OCI-LY1 (cell line): ENCODE data around the gene COMT.

Experiments
- H2AFZ ChIP-seq: fragments of 200-600 bp; sonication (generic), shearing (Covaris generic); 2 replicates; pipeline ENCODE4 v1.6.0; 2014; ENCODE audit warnings: antibody characterized with exemption, mild to moderate bottlenecking, low read length
- H3F3A ChIP-seq: fragments of 200-600 bp; sonication (generic), shearing (Covaris generic); 2 replicates; pipeline ENCODE4 v1.6.0; 2014; ENCODE audit warnings: mild to moderate bottlenecking, antibody characterized with exemption, low read length, moderate library complexity; ENCODE audit not compliant: insufficient read depth
- H3K27ac ChIP-seq: fragments of 200-600 bp; sonication (generic); 2 replicates; pipeline ENCODE4 v1.5.1; 2014; ENCODE audit warnings: low read length, mixed run types, mild to moderate bottlenecking, low read depth; ENCODE audit not compliant: poor library complexity, severe bottlenecking
- H3K27me3 ChIP-seq: fragments of 200-600 bp; sonication (generic); 2 replicates; pipeline ENCODE4 v1.6.0; 2014; ENCODE audit warnings: antibody characterized with exemption, mild to moderate bottlenecking, low read length, moderate library complexity; ENCODE audit not compliant: insufficient read depth
- H3K36me3 ChIP-seq: fragments of 200-600 bp; sonication (generic); 2 replicates; pipeline ENCODE4 v1.6.1; 2014; ENCODE audit warnings: mild to moderate bottlenecking, antibody characterized with exemption, low read length, moderate library complexity, mixed read lengths; ENCODE audit not compliant: insufficient read depth
- H3K4me1 ChIP-seq: fragments of 200-600 bp; sonication (generic); 2 replicates; pipeline ENCODE4 v1.5.1; 2014; ENCODE audit warnings: mild to moderate bottlenecking, low read length, moderate library complexity; ENCODE audit not compliant: insufficient read depth, severe bottlenecking
- H3K4me2 ChIP-seq: fragments of 200-600 bp; sonication (generic), shearing (Covaris generic); 2 replicates; pipeline ENCODE4 v1.6.1; 2014; ENCODE audit warnings: low read length
- H3K4me3 ChIP-seq: fragments of 200-600 bp; sonication (generic); 2 replicates; pipeline ENCODE4 v1.5.1; 2014; ENCODE audit warnings: low read length, low read depth, mild to moderate bottlenecking, mixed read lengths; ENCODE audit not compliant: poor library complexity, severe bottlenecking
- H3K79me2 ChIP-seq: fragments of 200-600 bp; shearing (Covaris generic); 2 replicates; pipeline ENCODE4 v1.6.1; 2016; ENCODE audit warnings: mixed run types, low read length, mixed read lengths; ENCODE audit not compliant: insufficient read depth
- H3K9ac ChIP-seq: fragments of 200-600 bp; sonication (generic), shearing (Covaris generic); 2 replicates; pipeline ENCODE4 v1.6.1; 2014; ENCODE audit warnings: mild to moderate bottlenecking, low read length, mixed read lengths
- H3K9me2 ChIP-seq: fragments of 200-600 bp; sonication (generic), shearing (Covaris generic); 2 replicates; pipeline ENCODE4 v1.6.1; 2014; ENCODE audit warnings: low read depth, mild to moderate bottlenecking, low read length, mixed read lengths
- H3K9me3 ChIP-seq: fragments of 200-600 bp; shearing (Covaris generic); 2 replicates; pipeline ENCODE4 v1.6.1; 2014; ENCODE audit warnings: low read length, mixed read lengths
- H4K20me1 ChIP-seq: fragments of 200-600 bp; sonication (generic), shearing (Covaris generic); 2 replicates; pipeline ENCODE4 v1.6.0; 2016; ENCODE audit warnings: mild to moderate bottlenecking, low read length; ENCODE audit not compliant: insufficient read depth
- CTCF ChIP-seq: fragments of 200-600 bp; sonication (generic), shearing (Covaris generic); IDR thresholded peaks from 2 replicates; pipeline ENCODE4 v1.5.1; 2017; ENCODE audit warnings: mild to moderate bottlenecking, antibody characterized with exemption, low read length, moderate library complexity, mixed read lengths
- EZH2 ChIP-seq: fragments of 200-600 bp; sonication (generic), shearing (Covaris generic); IDR thresholded peaks from 2 replicates; pipeline ENCODE4 v1.8.0; 2017; ENCODE audit warnings: borderline replicate concordance, mixed run types, mild to moderate bottlenecking, antibody characterized with exemption, low read length, moderate library complexity, mixed read lengths

COMT gene

GRCh38 chr22:19917389-19918138 lies 24.0 kb upstream of the COMT start:
- TF ChIP-seq EZH2 (no peak), CTCF (no peak)
- Histone ChIP-seq H3K27me3 (no peaks in the 10 kb centered on the region), H3K36me3 (peaks cover 37% of the 10 kb centered on the region), H3K9ac (no peak overlapping the region), H3K79me2 (no peaks in the 10 kb centered on the region), H4K20me1 (no peaks in the 10 kb centered on the region), H3K27ac (no peak overlapping the region), H3K4me3 (no peak overlapping the region), H3K9me3 (peaks cover 8% of the 10 kb centered on the region), H3K9me2 (no peaks in the 10 kb centered on the region), H3F3A (no peaks in the 10 kb centered on the region), H3K4me2 (no peak overlapping the region), H2AFZ (no peak overlapping the region), H3K4me1 (no peaks in the 10 kb centered on the region)

- H3K4me3 ChIP-seq: no peak overlapping the region
- no peaks in the 10 kb centered on the region for H3K4me1 ChIP-seq
- H3K27ac ChIP-seq: no peak overlapping the region
- H2AFZ ChIP-seq: no peak overlapping the region
- no peaks in the 10 kb centered on the region for H3F3A ChIP-seq
- no peaks in the 10 kb centered on the region for H3K27me3 ChIP-seq
- H3K9ac ChIP-seq: no peak overlapping the region
- H4K20me1 ChIP-seq: no peaks in the 10 kb centered on the region
- TF ChIP-seq EZH2: no peak
- TF ChIP-seq CTCF: no peak
- no peaks in the 10 kb centered on the region for H3K79me2 ChIP-seq
- H3K4me2 ChIP-seq: no peak overlapping the region
- H3K9me2 ChIP-seq: no peaks in the 10 kb centered on the region
- H3K9me3 ChIP-seq: peaks cover 8% of the 10 kb centered on the region
- peaks cover 31% of the 10 kb centered on the region for H3K36me3 ChIP-seq
Measured at GRCh38 chr22:19918332-19919106, 23.1 kb upstream of the COMT start.

GRCh38 chr22:19919701-19920363 lies 21.7 kb upstream of the COMT start:
- Histone ChIP-seq H3F3A (no peaks in the 10 kb centered on the region), H2AFZ (no peak overlapping the region), H3K27ac (no peak overlapping the region), H3K4me3 (no peak overlapping the region), H4K20me1 (no peaks in the 10 kb centered on the region), H3K27me3 (no peaks in the 10 kb centered on the region), H3K79me2 (no peaks in the 10 kb centered on the region), H3K4me2 (no peak overlapping the region), H3K9me3 (no peaks in the 10 kb centered on the region), H3K36me3 (peaks cover 18% of the 10 kb centered on the region), H3K9ac (no peak overlapping the region), H3K4me1 (no peaks in the 10 kb centered on the region), H3K9me2 (no peaks in the 10 kb centered on the region)
- TF ChIP-seq EZH2 (no peak), CTCF (no peak)
